Panc1 (cell line): ENCODE results near the gene DAPP1.

ENCODE experiments used
- POLR2AphosphoS5 ChIP-seq: IDR thresholded peaks from 2 replicates; pipeline ENCODE4 v1.6.1; 2012; ENCODE audit warnings: mild to moderate bottlenecking, low read depth, low read length, moderate library complexity
- SIN3A ChIP-seq: IDR thresholded peaks from 2 replicates; pipeline ENCODE4 v1.6.1; 2012; ENCODE audit warnings: low read depth, mild to moderate bottlenecking, low read length, moderate library complexity, borderline replicate concordance; ENCODE audit not compliant: insufficient read depth
- TCF7L2 ChIP-seq: IDR thresholded peaks from 2 replicates; pipeline ENCODE4 v1.6.1; 2011; ENCODE audit warnings: mild to moderate bottlenecking, low read depth, low read length, inconsistent platforms
- TF ChIP-seq, protein P1 (sequence below): fragments of 450-650 bp; IDR thresholded peaks from 2 replicates; pipeline ENCODE4 v1.5.1; 2017; ENCODE audit warnings: mild to moderate bottlenecking
- TF ChIP-seq, protein P2 (sequence below), 2 experiments: IDR thresholded peaks; 2 replicates each; pipeline ENCODE4 v1.6.1; 2011 to 2012; ENCODE audit warnings: low read depth in 2 of 2, control low read depth in 1 of 2, low read length in 1 of 2, mild to moderate bottlenecking in 1 of 2, moderate library complexity in 1 of 2; ENCODE audit not compliant: insufficient read depth in 1 of 2

DNA sequence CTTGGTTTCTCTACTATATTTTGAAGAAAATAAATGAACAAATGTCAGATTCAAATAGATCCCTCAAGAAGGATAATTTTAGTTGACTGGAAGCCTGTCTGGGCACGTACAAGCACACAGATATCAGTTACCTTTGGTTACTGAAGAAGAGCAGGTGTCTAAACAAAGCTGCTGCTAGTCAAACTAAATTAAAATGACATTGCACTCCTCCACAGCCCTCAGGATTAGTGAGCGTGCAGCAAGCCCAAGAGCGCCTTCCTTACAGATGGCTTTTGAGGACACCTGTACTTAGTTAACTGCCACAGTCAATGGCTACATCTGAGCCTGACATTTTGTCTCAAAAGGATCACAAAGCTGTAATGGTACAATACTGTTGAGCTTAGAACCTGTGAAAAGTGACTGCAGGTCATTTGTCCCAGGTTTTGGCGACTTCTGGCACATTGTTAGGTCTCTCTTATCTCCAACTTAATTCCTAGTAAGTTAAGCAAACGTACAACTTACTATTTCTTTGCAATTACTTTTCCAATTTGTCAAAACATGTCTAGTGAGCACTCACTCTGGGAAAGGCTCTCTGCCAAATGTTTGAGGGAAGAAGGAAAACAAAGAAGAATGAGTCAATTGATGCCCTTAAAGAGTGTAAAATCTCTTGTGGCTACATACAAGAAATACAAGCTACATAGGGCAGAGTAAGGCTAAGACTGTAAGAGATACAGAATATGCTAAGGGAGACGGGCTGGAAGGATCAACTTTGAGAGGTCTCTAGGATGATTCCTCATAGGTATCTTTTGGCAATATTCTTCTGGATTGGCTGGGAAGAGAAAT is 25.6 kb upstream of the DAPP1 start:
- TF ChIP-seq, protein P1, sequence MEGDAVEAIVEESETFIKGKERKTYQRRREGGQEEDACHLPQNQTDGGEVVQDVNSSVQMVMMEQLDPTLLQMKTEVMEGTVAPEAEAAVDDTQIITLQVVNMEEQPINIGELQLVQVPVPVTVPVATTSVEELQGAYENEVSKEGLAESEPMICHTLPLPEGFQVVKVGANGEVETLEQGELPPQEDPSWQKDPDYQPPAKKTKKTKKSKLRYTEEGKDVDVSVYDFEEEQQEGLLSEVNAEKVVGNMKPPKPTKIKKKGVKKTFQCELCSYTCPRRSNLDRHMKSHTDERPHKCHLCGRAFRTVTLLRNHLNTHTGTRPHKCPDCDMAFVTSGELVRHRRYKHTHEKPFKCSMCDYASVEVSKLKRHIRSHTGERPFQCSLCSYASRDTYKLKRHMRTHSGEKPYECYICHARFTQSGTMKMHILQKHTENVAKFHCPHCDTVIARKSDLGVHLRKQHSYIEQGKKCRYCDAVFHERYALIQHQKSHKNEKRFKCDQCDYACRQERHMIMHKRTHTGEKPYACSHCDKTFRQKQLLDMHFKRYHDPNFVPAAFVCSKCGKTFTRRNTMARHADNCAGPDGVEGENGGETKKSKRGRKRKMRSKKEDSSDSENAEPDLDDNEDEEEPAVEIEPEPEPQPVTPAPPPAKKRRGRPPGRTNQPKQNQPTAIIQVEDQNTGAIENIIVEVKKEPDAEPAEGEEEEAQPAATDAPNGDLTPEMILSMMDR: no peak
- TF ChIP-seq TCF7L2 (no peak), POLR2AphosphoS5 (no peak), SIN3A (no peak)
- TF ChIP-seq, protein P2, sequence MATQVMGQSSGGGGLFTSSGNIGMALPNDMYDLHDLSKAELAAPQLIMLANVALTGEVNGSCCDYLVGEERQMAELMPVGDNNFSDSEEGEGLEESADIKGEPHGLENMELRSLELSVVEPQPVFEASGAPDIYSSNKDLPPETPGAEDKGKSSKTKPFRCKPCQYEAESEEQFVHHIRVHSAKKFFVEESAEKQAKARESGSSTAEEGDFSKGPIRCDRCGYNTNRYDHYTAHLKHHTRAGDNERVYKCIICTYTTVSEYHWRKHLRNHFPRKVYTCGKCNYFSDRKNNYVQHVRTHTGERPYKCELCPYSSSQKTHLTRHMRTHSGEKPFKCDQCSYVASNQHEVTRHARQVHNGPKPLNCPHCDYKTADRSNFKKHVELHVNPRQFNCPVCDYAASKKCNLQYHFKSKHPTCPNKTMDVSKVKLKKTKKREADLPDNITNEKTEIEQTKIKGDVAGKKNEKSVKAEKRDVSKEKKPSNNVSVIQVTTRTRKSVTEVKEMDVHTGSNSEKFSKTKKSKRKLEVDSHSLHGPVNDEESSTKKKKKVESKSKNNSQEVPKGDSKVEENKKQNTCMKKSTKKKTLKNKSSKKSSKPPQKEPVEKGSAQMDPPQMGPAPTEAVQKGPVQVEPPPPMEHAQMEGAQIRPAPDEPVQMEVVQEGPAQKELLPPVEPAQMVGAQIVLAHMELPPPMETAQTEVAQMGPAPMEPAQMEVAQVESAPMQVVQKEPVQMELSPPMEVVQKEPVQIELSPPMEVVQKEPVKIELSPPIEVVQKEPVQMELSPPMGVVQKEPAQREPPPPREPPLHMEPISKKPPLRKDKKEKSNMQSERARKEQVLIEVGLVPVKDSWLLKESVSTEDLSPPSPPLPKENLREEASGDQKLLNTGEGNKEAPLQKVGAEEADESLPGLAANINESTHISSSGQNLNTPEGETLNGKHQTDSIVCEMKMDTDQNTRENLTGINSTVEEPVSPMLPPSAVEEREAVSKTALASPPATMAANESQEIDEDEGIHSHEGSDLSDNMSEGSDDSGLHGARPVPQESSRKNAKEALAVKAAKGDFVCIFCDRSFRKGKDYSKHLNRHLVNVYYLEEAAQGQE (IDR thresholded peaks at IDR 0.05; ENCODE audit: insufficient read depth in 1 of 2, low read depth in 2 of 2, low read length in 1 of 2): no peak
